Trophoblast cell (in vitro differentiated cells and primary cell): Measurements from ENCODE around the gene SLC16A12.

Experiments
- DNase-seq, 2 donors: peaks; one replicate each; pipeline ENCODE4 v3.0.0-alpha.2; 2016
- H2AFZ ChIP-seq: 2 replicates; pipeline ENCODE4 v1.6.1; 2013; ENCODE audit warnings: low read length, moderate library complexity, mild to moderate bottlenecking; ENCODE audit not compliant: insufficient read depth, poor library complexity
- H2AK5ac ChIP-seq: 2 replicates; pipeline ENCODE4 v1.6.1; 2013; ENCODE audit warnings: mild to moderate bottlenecking, low read length
- H2BK120ac ChIP-seq: 2 replicates; pipeline ENCODE4 v1.6.1; 2013; ENCODE audit warnings: low read length, mild to moderate bottlenecking, moderate library complexity; ENCODE audit not compliant: insufficient read depth, poor library complexity
- H2BK12ac ChIP-seq: 2 replicates; pipeline ENCODE4 v1.6.1; 2013; ENCODE audit warnings: mild to moderate bottlenecking, low read length, moderate library complexity
- H2BK5ac ChIP-seq: 2 replicates; pipeline ENCODE4 v1.6.1; 2013; ENCODE audit warnings: low read length, low read depth, moderate library complexity, mild to moderate bottlenecking; ENCODE audit not compliant: poor library complexity
- H3K14ac ChIP-seq: 2 replicates; pipeline ENCODE4 v1.6.1; 2013; ENCODE audit warnings: mild to moderate bottlenecking, low read length
- H3K18ac ChIP-seq: 2 replicates; pipeline ENCODE4 v1.6.1; 2013; ENCODE audit warnings: mild to moderate bottlenecking, low read length
- H3K23ac ChIP-seq: 2 replicates; pipeline ENCODE4 v1.6.1; 2013; ENCODE audit warnings: low read length
- H3K27ac ChIP-seq: 2 replicates; pipeline ENCODE4 v1.5.1; 2013; ENCODE audit warnings: low read depth, mild to moderate bottlenecking, inconsistent platforms, low read length, moderate library complexity
- H3K27me3 ChIP-seq: 2 replicates; pipeline ENCODE4 v1.6.1; 2013; ENCODE audit warnings: inconsistent platforms, mild to moderate bottlenecking, low read length, moderate library complexity; ENCODE audit not compliant: insufficient read depth
- H3K36me3 ChIP-seq, 2 experiments: 1 replicate in 1 of 2; 2 replicates in 1 of 2; pipeline ENCODE4 v1.6.1; 2013; ENCODE audit warnings: low read length in 2 of 2, mild to moderate bottlenecking in 2 of 2, moderate library complexity in 1 of 2; ENCODE audit not compliant: insufficient read depth in 2 of 2, control insufficient read depth in 1 of 2
- H3K4ac ChIP-seq: 2 replicates; pipeline ENCODE4 v1.6.1; 2013; ENCODE audit warnings: low read depth, mild to moderate bottlenecking, low read length, moderate library complexity
- H3K4me1 ChIP-seq, 2 experiments: 1 replicate in 1 of 2; 2 replicates in 1 of 2; pipeline ENCODE4 v1.6.1; 2013; ENCODE audit warnings: low read length in 2 of 2, mild to moderate bottlenecking in 2 of 2, moderate library complexity in 1 of 2; ENCODE audit not compliant: insufficient read depth in 2 of 2, control insufficient read depth in 1 of 2
- H3K4me2 ChIP-seq: 2 replicates; pipeline ENCODE4 v1.6.1; 2013; ENCODE audit warnings: inconsistent platforms, mild to moderate bottlenecking, low read length, moderate library complexity
- H3K4me3 ChIP-seq: 2 replicates; pipeline ENCODE4 v1.5.1; 2013; ENCODE audit warnings: mild to moderate bottlenecking, low read depth, low read length, inconsistent platforms
- H3K79me1 ChIP-seq: one replicate; pipeline ENCODE4 v1.6.1; 2013; ENCODE audit warnings: low read length
- H3K79me2 ChIP-seq: 2 replicates; pipeline ENCODE4 v1.6.1; 2013; ENCODE audit warnings: low read length, mild to moderate bottlenecking; ENCODE audit not compliant: control insufficient read depth, insufficient read depth, poor library complexity
- H3K9ac ChIP-seq: 2 replicates; pipeline ENCODE4 v1.6.1; 2013; ENCODE audit warnings: mild to moderate bottlenecking, low read length
- H3K9me3 ChIP-seq: 2 replicates; pipeline ENCODE4 v1.6.1; 2013; ENCODE audit warnings: low read depth, mild to moderate bottlenecking, control low read depth, inconsistent platforms, low read length; ENCODE audit not compliant: insufficient read depth
- H4K12ac ChIP-seq: 2 replicates; pipeline ENCODE4 v1.6.1; 2013; ENCODE audit warnings: low read depth, mild to moderate bottlenecking, low read length, moderate library complexity
- H4K8ac ChIP-seq: 2 replicates; pipeline ENCODE4 v1.6.1; 2013; ENCODE audit warnings: low read depth, mild to moderate bottlenecking, low read length, moderate library complexity
- H4K91ac ChIP-seq: one replicate; pipeline ENCODE4 v1.6.1; 2013; ENCODE audit warnings: low read depth, mild to moderate bottlenecking, low read length, moderate library complexity
- WGBS: extraction: QIAGEN DNeasy Blood & Tissue Kit; methylation state at CpG from one replicate; pipeline ENCODE4 v1.1.7; 2013; ENCODE audit warnings: missing lambda C conversion rate; ENCODE audit not compliant: insufficient read length, insufficient coverage; ENCODE audit errors: extremely low coverage; 5-methylcytosine and 5-hydroxymethylcytosine counted together

SLC16A12 gene

GRCh38 chr10:89478085-89478738, 57.2 kb downstream of the SLC16A12 start:
- Histone ChIP-seq H3K18ac (no peak overlapping the region), H3K79me1 (no peaks in the 10 kb centered on the region), H2AFZ (no peak overlapping the region), H2AK5ac (no peak overlapping the region), H3K27me3 (no peaks in the 10 kb centered on the region), H3K27ac (no peak overlapping the region), H3K4me1 (peaks cover 0 to 2% of the 10 kb centered on the region in 2 experiments), H3K4ac (no peak overlapping the region), H3K23ac (no peak overlapping the region), H2BK12ac (no peak overlapping the region), H3K9ac (no peak overlapping the region), H3K36me3 (no peaks in the 10 kb centered on the region), H3K14ac (no peak overlapping the region), H4K8ac (no peak overlapping the region), H2BK120ac (no peak overlapping the region), H3K4me2 (no peak overlapping the region), H3K9me3 (no peaks in the 10 kb centered on the region), H4K91ac (no peak overlapping the region), H3K79me2 (no peaks in the 10 kb centered on the region), H2BK5ac (no peak overlapping the region), H3K4me3 (no peak overlapping the region), H4K12ac (no peak overlapping the region)
- no CpG with 5 or more reads among the region's 4 CpGs for WGBS
- peak; percentile 33 to 35 for DNase-seq

- H3K79me2 ChIP-seq, result no peaks in the 10 kb centered on the region
- no peak overlapping the region for H3K4ac ChIP-seq
- no peak overlapping the region for H2AFZ ChIP-seq
- H3K4me1 ChIP-seq, result peaks cover 0 to 2% of the 10 kb centered on the region in 2 experiments
- no peak overlapping the region for H4K91ac ChIP-seq
- no peak overlapping the region for H3K9ac ChIP-seq
- no peaks in the 10 kb centered on the region for H3K36me3 ChIP-seq
- H3K4me2 ChIP-seq, result no peak overlapping the region
- no peak overlapping the region for H3K18ac ChIP-seq
- WGBS, result no CpG with 5 or more reads among the region's 6 CpGs
- H3K79me1 ChIP-seq, result no peaks in the 10 kb centered on the region
- H3K27ac ChIP-seq, result no peak overlapping the region
- H3K4me3 ChIP-seq, result no peak overlapping the region
- no peak overlapping the region for H2BK12ac ChIP-seq
- no peaks in the 10 kb centered on the region for H3K27me3 ChIP-seq
- H2AK5ac ChIP-seq, result no peak overlapping the region
- H4K8ac ChIP-seq, result no peak overlapping the region
- no peak overlapping the region for H4K12ac ChIP-seq
- no peak overlapping the region for H2BK5ac ChIP-seq
- H3K9me3 ChIP-seq, result no peaks in the 10 kb centered on the region
- H3K23ac ChIP-seq, result no peak overlapping the region
- H3K14ac ChIP-seq, result no peak overlapping the region
- DNase-seq, result no peak
- no peak overlapping the region for H2BK120ac ChIP-seq
Measured at GRCh38 chr10:89476150-89476549, 59.2 kb downstream of the SLC16A12 start.

GRCh38 chr10:89475591-89475998, 59.8 kb downstream of the SLC16A12 start:
- Histone ChIP-seq H2BK12ac (no peak overlapping the region), H3K4me1 (peaks cover 0 to 2% of the 10 kb centered on the region in 2 experiments), H3K27ac (no peak overlapping the region), H3K36me3 (no peaks in the 10 kb centered on the region), H3K79me2 (no peaks in the 10 kb centered on the region), H4K91ac (no peak overlapping the region), H3K4me3 (no peak overlapping the region), H2BK5ac (no peak overlapping the region), H2BK120ac (no peak overlapping the region), H4K12ac (no peak overlapping the region), H3K23ac (no peak overlapping the region), H3K27me3 (no peaks in the 10 kb centered on the region), H3K79me1 (no peaks in the 10 kb centered on the region), H4K8ac (no peak overlapping the region), H2AK5ac (no peak overlapping the region), H3K4me2 (no peak overlapping the region), H3K4ac (no peak overlapping the region), H3K9me3 (no peaks in the 10 kb centered on the region), H3K18ac (no peak overlapping the region), H3K14ac (no peak overlapping the region), H3K9ac (no peak overlapping the region), H2AFZ (no peak overlapping the region)
- WGBS, result no CpG with 5 or more reads among the region's 4 CpGs
- no peak for DNase-seq

- no peak for DNase-seq
- H3K4me2 ChIP-seq, result no peak overlapping the region
- H3K27me3 ChIP-seq, result no peaks in the 10 kb centered on the region
- no peaks in the 10 kb centered on the region for H3K9me3 ChIP-seq
- H2BK5ac ChIP-seq, result no peak overlapping the region
- H2BK12ac ChIP-seq, result no peak overlapping the region
- no peak overlapping the region for H3K27ac ChIP-seq
- H3K4ac ChIP-seq, result no peak overlapping the region
- WGBS, result no CpG with 5 or more reads among the region's 2 CpGs
- H3K18ac ChIP-seq, result no peak overlapping the region
- no peaks in the 10 kb centered on the region for H3K79me2 ChIP-seq
- H3K23ac ChIP-seq, result no peak overlapping the region
- no peak overlapping the region for H4K8ac ChIP-seq
- H4K12ac ChIP-seq, result no peak overlapping the region
- no peak overlapping the region for H2AK5ac ChIP-seq
- H2AFZ ChIP-seq, result no peak overlapping the region
- no peaks in the 10 kb centered on the region for H3K79me1 ChIP-seq
- H2BK120ac ChIP-seq, result no peak overlapping the region
- peaks cover 0 to 2% of the 10 kb centered on the region in 2 experiments for H3K4me1 ChIP-seq
- H4K91ac ChIP-seq, result no peak overlapping the region
- no peak overlapping the region for H3K9ac ChIP-seq
- H3K36me3 ChIP-seq, result no peaks in the 10 kb centered on the region
- H3K4me3 ChIP-seq, result no peak overlapping the region
- H3K14ac ChIP-seq, result no peak overlapping the region
Measured at GRCh38 chr10:89475125-89475524, 60.3 kb downstream of the SLC16A12 start.
